IPS-15b (cell line): Measurements from ENCODE around the gene SCFD2.
"Not testable (repeated sequence)": the region's sequence is repeated elsewhere in the genome, so short reads cannot be mapped to it uniquely, and the experiment has no call there.

Source experiments
- H3K27me3 ChIP-seq: one replicate; pipeline ENCODE4 v1.6.1; 2013; ENCODE audit warnings: low read length; ENCODE audit not compliant: control insufficient read depth, insufficient read depth
- H3K36me3 ChIP-seq: one replicate; pipeline ENCODE4 v1.6.1; 2013; ENCODE audit warnings: low read length; ENCODE audit not compliant: control insufficient read depth, insufficient read depth
- H3K4me1 ChIP-seq: one replicate; pipeline ENCODE4 v1.6.1; 2013; ENCODE audit warnings: mild to moderate bottlenecking, low read length; ENCODE audit not compliant: control insufficient read depth, insufficient read depth
- H3K4me3 ChIP-seq: one replicate; pipeline ENCODE4 v1.5.1; 2013; ENCODE audit warnings: low read depth, low read length
- H3K9ac ChIP-seq: one replicate; pipeline ENCODE4 v1.6.1; 2013; ENCODE audit warnings: low read depth, mild to moderate bottlenecking, low read length
- H3K9me3 ChIP-seq: one replicate; pipeline ENCODE4 v1.6.1; 2013; ENCODE audit warnings: mild to moderate bottlenecking, low read length; ENCODE audit not compliant: control insufficient read depth, insufficient read depth

The SCFD2 gene

DNA sequence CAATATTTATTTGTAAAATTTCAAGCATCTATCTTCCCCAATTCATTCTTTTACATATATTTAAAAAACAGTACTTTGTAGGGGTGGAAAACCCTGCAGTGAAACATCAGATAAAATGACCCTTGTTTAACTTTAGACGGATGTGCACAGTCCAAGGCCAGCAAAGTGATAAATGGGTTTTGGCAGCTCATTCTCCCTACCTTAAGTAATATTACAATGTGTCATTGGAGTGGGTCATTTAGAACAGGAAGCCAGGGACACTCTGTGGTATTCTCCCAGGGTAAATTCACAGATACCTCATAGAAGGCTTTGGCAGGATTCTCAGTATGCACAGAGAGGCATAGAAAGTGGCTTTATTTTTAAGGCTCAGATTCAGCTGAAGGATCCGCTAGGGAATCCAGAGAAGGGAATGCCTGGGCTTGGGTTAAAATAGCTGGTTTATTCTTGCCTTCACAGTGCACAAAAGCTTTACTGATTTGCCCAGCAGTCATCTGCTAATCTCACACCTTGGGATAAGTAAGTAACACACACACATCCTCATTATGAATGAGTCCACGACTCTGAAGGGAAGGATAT is 297.0 kb downstream of the SCFD2 start:
- Histone ChIP-seq H3K27me3 (no peaks in the 10 kb centered on the region), H3K4me1 (no peaks in the 10 kb centered on the region), H3K9me3 (no peaks in the 10 kb centered on the region), H3K36me3 (no peaks in the 10 kb centered on the region), H3K4me3 (no peak overlapping the region), H3K9ac (no peak overlapping the region)

- Histone ChIP-seq H3K4me3 (no peak overlapping the region), H3K9ac (no peak overlapping the region), H3K4me1 (peaks cover 3% of the 10 kb centered on the region), H3K36me3 (no peaks in the 10 kb centered on the region), H3K27me3 (no peaks in the 10 kb centered on the region), H3K9me3 (no peaks in the 10 kb centered on the region)
Measured at GRCh38 chr4:53067125-53067802, 298.6 kb downstream of the SCFD2 start.

- H3K9ac ChIP-seq: no peak overlapping the region
Measured at GRCh38 chr4:53066155-53066554, 299.7 kb downstream of the SCFD2 start.

DNA sequence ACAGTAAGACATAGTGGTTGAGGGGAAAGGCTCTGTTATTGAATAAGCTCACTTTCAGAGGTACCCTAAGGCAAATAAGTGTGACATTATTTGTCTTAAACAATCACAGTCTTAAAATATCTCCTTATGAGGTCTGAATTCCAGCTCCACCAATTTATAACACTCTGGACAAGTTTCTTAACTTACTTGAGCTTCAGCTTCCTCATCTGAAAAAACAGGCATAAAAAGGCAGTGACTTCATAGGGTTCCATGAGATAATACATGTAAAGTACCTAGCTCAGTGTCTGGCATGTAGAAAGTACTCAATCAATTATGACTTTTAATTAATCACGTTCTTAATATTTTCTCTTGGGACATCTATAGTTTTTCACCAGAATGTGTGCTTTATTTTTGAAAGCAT is 301.3 kb downstream of the SCFD2 start:
- H3K36me3 ChIP-seq: no peaks in the 10 kb centered on the region
- H3K9ac ChIP-seq: no peak overlapping the region
- no peaks in the 10 kb centered on the region for H3K27me3 ChIP-seq
- H3K9me3 ChIP-seq: no peaks in the 10 kb centered on the region
- no peak overlapping the region for H3K4me3 ChIP-seq
- H3K4me1 ChIP-seq: peaks cover 8% of the 10 kb centered on the region

More at GRCh38 chr4:53066155-53066554, 299.7 kb downstream of the SCFD2 start:
- Histone ChIP-seq H3K4me1 (peaks cover 8% of the 10 kb centered on the region), H3K4me3 (no peak overlapping the region), H3K36me3 (no peaks in the 10 kb centered on the region), H3K27me3 (no peaks in the 10 kb centered on the region), H3K9me3 (no peaks in the 10 kb centered on the region)

- H3K4me3 ChIP-seq: no peak overlapping the region
- H3K9ac ChIP-seq: no peak overlapping the region
- no peaks in the 10 kb centered on the region for H3K36me3 ChIP-seq
- H3K27me3 ChIP-seq: no peaks in the 10 kb centered on the region
- H3K9me3 ChIP-seq: no peaks in the 10 kb centered on the region
- peaks cover 8% of the 10 kb centered on the region for H3K4me1 ChIP-seq
Measured at GRCh38 chr4:53061091-53061850, 304.6 kb downstream of the SCFD2 start.

DNA sequence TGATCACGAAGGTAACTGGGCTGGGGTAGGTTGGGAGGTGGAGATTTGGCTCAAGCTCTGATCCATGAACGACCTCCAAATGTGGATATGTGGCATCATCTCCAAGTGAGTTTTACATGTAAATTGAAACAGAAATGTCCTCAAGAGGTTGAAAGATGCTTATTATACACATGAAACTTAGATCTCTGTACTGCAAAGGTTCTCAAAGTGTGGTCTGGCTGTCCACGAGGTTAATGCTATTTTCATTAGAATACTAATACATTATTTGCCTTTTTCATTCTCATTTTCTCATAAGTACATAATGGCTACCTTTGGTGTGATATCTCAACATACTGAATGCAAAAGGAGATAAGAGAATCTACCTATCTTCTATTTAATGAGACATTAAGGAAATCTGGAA is 305.6 kb downstream of the SCFD2 start:
- H3K4me1 ChIP-seq: peaks cover 8% of the 10 kb centered on the region
- H3K27me3 ChIP-seq: no peaks in the 10 kb centered on the region
- H3K4me3 ChIP-seq: no peak overlapping the region
- H3K9me3 ChIP-seq: no peaks in the 10 kb centered on the region
- no peaks in the 10 kb centered on the region for H3K36me3 ChIP-seq
- no peak overlapping the region for H3K9ac ChIP-seq

GRCh38 chr4:53059871-53060270 is 306.0 kb downstream of the SCFD2 start:
- H3K4me3 ChIP-seq: no peak overlapping the region
- no peaks in the 10 kb centered on the region for H3K9me3 ChIP-seq
- H3K36me3 ChIP-seq: no peaks in the 10 kb centered on the region
- H3K4me1 ChIP-seq: peaks cover 8% of the 10 kb centered on the region
- H3K27me3 ChIP-seq: no peaks in the 10 kb centered on the region
- H3K9ac ChIP-seq: no peak overlapping the region

GRCh38 chr4:53059256-53059655 is 306.6 kb downstream of the SCFD2 start:
- H3K27me3 ChIP-seq: no peaks in the 10 kb centered on the region
- H3K4me3 ChIP-seq: no peak overlapping the region
- H3K9ac ChIP-seq: no peak overlapping the region
- H3K36me3 ChIP-seq: no peaks in the 10 kb centered on the region
- H3K4me1 ChIP-seq: peaks cover 8% of the 10 kb centered on the region
- no peaks in the 10 kb centered on the region for H3K9me3 ChIP-seq

DNA sequence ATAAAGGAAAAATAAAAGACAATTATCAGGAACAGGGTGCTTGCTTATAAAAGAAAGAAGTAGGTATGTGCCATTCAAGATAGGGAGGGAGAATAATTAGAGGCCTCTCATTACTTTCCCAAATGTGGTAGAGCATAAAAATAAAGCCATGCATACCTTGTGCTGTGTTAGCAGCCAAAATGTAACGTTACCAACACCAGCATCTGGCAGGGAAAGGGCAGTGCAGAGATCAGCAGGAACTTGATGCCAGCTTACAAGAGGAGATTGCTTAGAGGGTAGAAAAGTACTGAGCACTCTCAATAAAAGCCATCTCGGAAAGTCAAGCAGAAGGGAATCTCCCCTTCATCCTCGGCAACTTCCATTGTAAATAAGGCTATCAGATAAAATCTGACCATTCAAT is 308.2 kb downstream of the SCFD2 start:
- H3K9ac ChIP-seq: no peak overlapping the region
- H3K27me3 ChIP-seq: no peaks in the 10 kb centered on the region
- H3K4me1 ChIP-seq: peaks cover 8% of the 10 kb centered on the region
- no peak overlapping the region for H3K4me3 ChIP-seq
- H3K9me3 ChIP-seq: no peaks in the 10 kb centered on the region
- no peaks in the 10 kb centered on the region for H3K36me3 ChIP-seq

DNA sequence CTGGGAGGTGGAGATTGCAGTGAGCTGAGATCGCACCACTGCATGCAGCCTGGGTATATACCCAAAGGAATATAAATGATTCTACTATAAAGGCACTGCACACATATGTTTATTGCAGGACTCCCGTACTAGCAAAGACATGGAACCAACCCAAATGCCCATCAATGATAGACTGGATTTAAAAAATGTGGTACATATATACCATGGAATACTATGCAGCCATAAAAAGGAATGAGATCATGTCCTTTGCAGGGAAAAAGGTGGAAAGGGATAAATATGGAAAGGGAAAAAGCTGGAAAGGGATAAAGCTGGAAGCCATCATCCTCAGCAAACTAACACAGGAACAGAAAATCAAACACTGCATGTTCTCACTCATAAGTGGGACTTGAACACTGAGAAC is 308.8 kb downstream of the SCFD2 start:
- not testable (repeated sequence) for H3K9ac ChIP-seq, H3K27me3 ChIP-seq, H3K4me3 ChIP-seq, H3K4me1 ChIP-seq, H3K9me3 ChIP-seq, H3K36me3 ChIP-seq

DNA sequence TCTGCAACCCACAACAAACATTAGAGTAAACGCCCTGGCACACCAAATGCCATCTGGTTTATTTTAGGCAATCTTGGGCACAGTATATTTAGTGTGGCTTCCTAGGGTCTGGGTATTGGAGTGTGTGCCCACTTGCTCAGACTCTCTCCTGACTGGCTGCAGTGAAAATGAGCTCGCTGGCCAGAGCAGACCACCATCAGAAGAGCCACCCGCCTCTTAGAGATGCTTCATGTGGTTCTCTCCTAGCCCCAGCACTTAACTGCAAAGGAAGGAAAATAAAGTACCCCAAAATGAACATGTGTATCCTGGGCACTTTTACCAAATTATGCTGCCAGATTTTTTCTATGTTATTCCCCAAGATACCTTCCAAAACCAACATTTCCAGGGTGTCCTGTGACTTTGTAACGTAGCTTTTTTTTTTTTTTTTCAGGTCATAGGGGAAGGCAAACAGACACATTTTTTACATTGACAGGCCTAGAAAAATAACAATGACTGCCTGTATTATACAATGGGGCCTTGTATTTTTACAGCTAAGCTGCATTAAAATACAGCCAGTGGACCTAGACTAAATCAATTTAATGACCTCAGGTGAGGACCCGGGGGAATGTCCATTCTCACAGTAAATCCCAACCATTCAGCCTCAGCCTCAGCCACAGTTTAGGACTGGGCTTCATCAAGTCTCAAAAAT is 310.0 kb downstream of the SCFD2 start:
- Histone ChIP-seq H3K27me3 (no peaks in the 10 kb centered on the region), H3K36me3 (no peaks in the 10 kb centered on the region), H3K4me3 (no peak overlapping the region), H3K4me1 (no peaks in the 10 kb centered on the region), H3K9me3 (no peaks in the 10 kb centered on the region), H3K9ac (no peak overlapping the region)
